Right lung (tissue), 10 donors: Measurements from ENCODE around the gene CRTC3. TPM values are rescaled to one million over a fixed set of nuclear protein-coding genes. Genes with fewer than 3 reads are reported as not detected.
"Not testable (repeated sequence)": the region's sequence is repeated elsewhere in the genome, so short reads cannot be mapped to it uniquely, and the experiment has no call there.

ENCODE experiments used
- DNase-seq, 2 donors: peaks; one replicate each; pipeline ENCODE4 v3.0.0-alpha.2; 2013
- long read RNA-seq, 8 donors: transcript quantifications; one replicate each; lab custom pipeline, GENCODE V29; 2026
- polyA plus RNA-seq, 5 donors: library from polyadenylated mRNA; unstranded; fragments of 120-200 nt; gene quantifications; one replicate each; pipeline versions ENCODE4 v1.2.1 to v1.2.3, GENCODE V29; 2013; ENCODE audit warnings: inconsistent platforms in 1 of 5, low replicate concordance in 1 of 5; ENCODE audit not compliant: insufficient read length in 5 of 5, insufficient read depth in 1 of 5

The CRTC3 gene
- 10 to 100 TPM; 32.1 to 39.6 (median 37.7) TPM for polyA plus RNA-seq
- long read RNA-seq, donor 1, partial matches to known transcripts: 7 of 8 reads
- long read RNA-seq, donor 1, other reads (novel, unspliced or antisense): 0 of 8 reads
- long read RNA-seq, donor 2, partial matches to known transcripts: 0 of 3 reads
- long read RNA-seq, donor 2, other reads (novel, unspliced or antisense): 0 of 3 reads
- long read RNA-seq, donor 3, full-length matches to known transcripts: 1 of 1 reads
- long read RNA-seq, donor 3, partial matches to known transcripts: 0 of 1 reads
- long read RNA-seq, donor 3, other reads (novel, unspliced or antisense): 0 of 1 reads
- long read RNA-seq, donor 4: 0 reads
- long read RNA-seq, donor 5: 0 reads
- long read RNA-seq, donor 6, partial matches to known transcripts: 0 of 2 reads
- long read RNA-seq, donor 6, other reads (novel, unspliced or antisense): 0 of 2 reads
- long read RNA-seq, donor 7, full-length matches to known transcripts: 5 of 12 reads
- long read RNA-seq, donor 7, partial matches to known transcripts: 7 of 12 reads
- long read RNA-seq, donor 7, other reads (novel, unspliced or antisense): 0 of 12 reads
- long read RNA-seq, donor 8: 0 reads

GRCh38 chr15:90529371-90530249, at the start of gene CRTC3:
TSS of gene CRTC3 (plus strand) at chr15:90529923. CDS start at chr15:90530072, 149 bp downstream.
- DNase-seq: peak; percentile 52 to 67

DNA sequence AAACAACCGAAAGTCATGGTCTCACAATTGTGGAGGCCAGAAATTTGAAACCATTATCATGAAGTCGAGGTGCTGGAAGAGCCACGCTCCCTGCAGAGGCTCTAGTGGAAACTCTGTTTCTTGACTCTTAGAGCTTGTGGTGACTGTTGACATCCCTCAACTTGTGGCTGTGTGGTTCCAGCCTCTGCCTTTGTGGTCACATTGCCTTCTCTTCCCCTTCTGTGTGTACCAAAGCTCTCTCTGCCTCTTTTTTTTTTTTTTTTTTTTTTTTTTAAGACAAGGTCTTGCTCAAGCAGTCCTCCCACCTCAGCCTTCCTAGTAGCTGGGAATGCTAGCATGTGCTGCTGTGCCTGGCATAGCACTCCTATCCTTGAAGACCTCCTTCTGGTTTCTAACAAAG, 48.7 kb upstream of the CRTC3 start:
- DNase-seq: no peak

GRCh38 chr15:90482124-90483011, 47.4 kb upstream of the CRTC3 start:
- DNase-seq: peak; percentile 34 to 62

DNA sequence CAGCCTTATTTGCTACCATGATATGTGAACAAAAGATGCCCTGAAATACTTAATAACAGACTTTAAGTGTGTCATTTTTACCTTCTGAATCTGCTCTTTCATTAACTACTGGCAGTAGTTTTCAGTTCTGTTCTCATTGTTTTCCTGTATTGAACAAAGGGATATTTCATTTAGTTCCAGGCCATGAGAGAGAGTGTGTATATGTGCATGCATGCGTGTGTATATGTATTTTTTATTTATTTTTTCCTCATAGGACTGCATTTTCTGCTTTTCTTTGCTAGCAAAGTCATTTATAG, 46.8 kb upstream of the CRTC3 start:
- DNase-seq: no peak

- DNase-seq: no peak
These were observed 46.1 kb upstream of the CRTC3 start for GRCh38 chr15:90483637-90484036.

- no peak for DNase-seq
These were observed 42.5 kb upstream of the CRTC3 start for GRCh38 chr15:90487186-90487585.

DNA sequence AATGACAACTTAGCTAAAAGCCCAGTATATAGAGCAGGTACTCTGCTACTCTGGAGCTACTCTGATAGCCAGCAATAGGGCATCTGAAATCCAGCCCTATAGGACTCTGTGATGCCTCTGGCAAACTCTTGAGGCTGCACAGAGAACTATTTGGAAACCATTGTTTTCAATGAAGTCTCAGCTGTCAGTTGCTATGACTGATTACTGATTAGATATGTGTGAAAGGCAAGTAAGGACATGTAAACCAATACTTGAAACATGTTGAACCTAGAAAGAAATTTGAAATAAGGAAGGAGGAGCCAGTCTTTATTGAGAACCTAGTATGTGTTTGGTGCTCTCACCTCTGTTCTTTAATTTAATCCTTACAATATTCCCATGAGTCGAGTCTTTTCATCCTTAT, 40.2 kb upstream of the CRTC3 start:
- no peak for DNase-seq

DNA sequence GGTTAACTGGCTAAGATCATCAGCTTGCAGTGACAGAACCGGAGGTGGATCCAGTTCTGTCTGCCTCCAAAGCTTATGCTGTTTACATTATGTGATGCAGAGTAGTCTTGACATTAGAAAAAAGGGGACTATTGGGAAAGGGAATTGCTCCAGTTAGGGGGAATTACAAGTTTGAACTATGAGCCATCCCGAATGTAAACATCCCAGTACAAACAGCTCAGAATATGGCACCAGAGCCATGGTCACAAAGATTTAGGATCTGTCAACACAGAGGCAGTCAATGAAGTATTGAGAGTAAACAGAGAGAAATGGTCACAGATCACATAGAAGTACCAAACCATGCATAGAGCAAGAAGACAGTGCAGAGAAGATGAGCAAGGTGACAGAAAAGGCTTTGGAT, 39.8 kb upstream of the CRTC3 start:
- DNase-seq: no peak

- no peak for DNase-seq
These were observed 36.1 kb upstream of the CRTC3 start for GRCh38 chr15:90493647-90494046.

- DNase-seq: no peak
These were observed 34.7 kb upstream of the CRTC3 start for GRCh38 chr15:90495067-90495466.

DNA sequence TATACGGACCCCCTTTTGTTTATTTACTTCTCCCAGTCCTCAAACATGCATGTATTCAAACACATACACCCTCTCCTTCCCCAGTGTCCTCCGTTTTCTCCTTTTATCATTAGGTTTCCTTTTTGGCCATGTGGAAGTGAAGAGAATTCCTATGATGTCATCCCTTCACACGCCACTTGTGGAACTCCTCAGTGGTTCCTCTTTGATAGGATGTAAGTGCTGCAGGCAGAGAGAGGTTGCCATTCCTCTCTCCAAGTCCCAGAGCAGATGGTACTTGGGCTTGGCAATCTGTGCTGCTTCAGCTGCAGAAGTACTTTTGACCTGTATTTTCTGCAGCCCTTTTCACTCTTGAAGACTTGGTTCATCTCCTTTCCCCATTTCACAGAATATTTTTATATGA, 32.9 kb upstream of the CRTC3 start:
- no peak for DNase-seq

DNA sequence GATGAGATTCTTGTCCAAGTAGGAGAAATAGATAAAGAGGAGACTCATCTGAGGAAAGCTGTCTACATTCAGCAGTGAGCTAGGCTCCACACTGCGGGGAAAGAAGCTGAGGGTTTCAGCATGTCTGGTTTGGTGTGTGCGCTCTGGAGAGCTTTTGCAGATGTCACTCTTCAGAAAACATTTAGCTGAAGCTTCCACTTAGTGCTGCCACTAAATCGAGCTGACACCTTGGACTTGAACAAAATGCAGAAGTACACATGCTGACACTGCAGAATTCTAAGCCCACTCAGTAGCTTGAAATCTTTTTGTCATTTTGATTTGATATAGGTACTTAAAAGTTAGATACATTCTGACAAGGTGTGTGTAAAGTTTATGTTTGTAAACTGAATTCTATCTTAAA, 32.3 kb upstream of the CRTC3 start:
- no peak for DNase-seq

DNA sequence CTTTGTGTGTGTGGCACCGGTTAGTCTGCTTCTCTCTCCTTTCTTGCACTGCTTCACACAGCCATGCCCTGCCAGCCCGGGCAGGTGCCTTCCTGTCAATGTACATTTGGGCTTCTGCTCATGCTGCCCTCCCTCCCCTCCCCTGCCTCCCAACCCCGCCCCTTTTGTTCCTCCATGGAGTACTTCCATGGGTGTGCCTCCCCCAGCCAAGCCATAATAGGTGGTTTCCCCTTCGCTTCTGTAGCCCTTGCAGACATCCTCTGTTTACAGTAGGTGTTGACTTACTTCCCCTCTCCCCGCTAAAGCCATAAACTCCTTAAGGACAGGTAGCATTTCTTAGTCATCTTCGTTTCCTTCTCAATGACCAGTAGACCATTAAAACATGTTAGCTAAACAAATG, 31.8 kb upstream of the CRTC3 start:
- no peak for DNase-seq

DNA sequence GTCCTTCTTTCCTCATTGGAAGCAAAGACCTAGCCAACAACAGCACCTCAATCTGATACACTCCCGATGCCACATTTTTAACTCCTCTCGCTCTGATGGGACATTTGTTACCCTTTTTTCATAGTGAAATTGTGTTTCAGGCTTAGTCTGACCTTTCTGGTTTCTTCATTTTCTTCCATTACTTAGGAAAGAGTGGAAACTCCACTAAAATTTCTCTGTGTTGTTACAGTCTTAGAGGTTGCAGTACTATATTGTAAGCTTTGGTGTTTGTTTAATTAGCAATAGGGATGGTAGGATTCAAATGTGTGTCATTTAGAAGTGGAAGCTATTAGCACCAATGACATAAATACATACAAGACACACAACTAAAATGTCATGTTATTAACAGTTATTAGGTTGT, 29.6 kb upstream of the CRTC3 start:
- DNase-seq: no peak

- DNase-seq: no peak
These were observed 27.8 kb upstream of the CRTC3 start for GRCh38 chr15:90501898-90502297.

GRCh38 chr15:90510781-90511180, 18.9 kb upstream of the CRTC3 start:
- DNase-seq: not testable (repeated sequence)

- DNase-seq: not testable (repeated sequence)
These were observed 18.5 kb upstream of the CRTC3 start for GRCh38 chr15:90511211-90511618.

GRCh38 chr15:90512276-90512675, 17.4 kb upstream of the CRTC3 start:
- no peak for DNase-seq

GRCh38 chr15:90512981-90513380, 16.7 kb upstream of the CRTC3 start:
- DNase-seq: no peak

- DNase-seq: no peak
These were observed 16.3 kb upstream of the CRTC3 start for GRCh38 chr15:90513448-90513847.

GRCh38 chr15:90513893-90514292, 15.8 kb upstream of the CRTC3 start:
- not testable (repeated sequence) for DNase-seq

DNA sequence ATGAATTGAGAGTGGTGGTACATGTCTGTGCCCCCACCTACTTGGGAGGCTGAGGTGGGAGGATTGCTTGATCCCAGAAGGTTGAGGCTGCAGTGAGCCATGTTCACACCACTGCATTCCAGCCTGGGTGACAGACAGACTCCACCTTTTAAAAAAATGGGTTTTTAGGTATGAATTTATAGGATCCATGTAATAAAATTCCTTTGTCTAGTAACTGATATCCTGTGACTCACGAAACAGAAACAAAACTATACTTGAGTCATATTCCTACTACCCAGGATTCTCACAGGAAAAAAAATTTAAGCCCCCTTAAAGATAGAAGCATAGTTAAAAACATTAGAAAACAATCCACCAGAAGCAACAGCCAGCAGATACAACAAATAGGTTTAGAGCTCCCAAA, 10.0 kb upstream of the CRTC3 start:
- no peak for DNase-seq
